HepG2 (cell line): ENCODE measurements around the gene FGD4. TPM values are rescaled to one million over a fixed set of nuclear protein-coding genes. Genes with fewer than 3 reads are reported as not detected.

ENCODE experiments used
- ARID5B ChIP-seq: IDR thresholded peaks from 2 replicates; pipeline ENCODE4 v1.4.0; 2020; ENCODE audit warnings: mild to moderate bottlenecking, missing genetic modification reagents
- CCDC6 ChIP-seq: sonication (generic); formaldehyde crosslinking; IDR thresholded peaks from 2 replicates; pipeline ENCODE4 v1.8.1; 2022; ENCODE audit warnings: mild to moderate bottlenecking, missing genetic modification reagents, moderate library complexity
- ELK4 ChIP-seq: sonication (generic); formaldehyde crosslinking; IDR thresholded peaks from 2 replicates; pipeline ENCODE4 v1.9.0; 2021; ENCODE audit warnings: missing genetic modification reagents, borderline replicate concordance
- EP300 ChIP-seq, 3 experiments: sonication (generic) in 1 of 3; formaldehyde crosslinking in 1 of 3; IDR thresholded peaks; 2 replicates each; pipeline versions ENCODE4 v1.5.1 to v1.6.1; 2011 to 2020; ENCODE audit warnings: low read depth in 2 of 3, low read length in 2 of 3, borderline replicate concordance in 1 of 3, improper control_type of control experiment in 1 of 3, mild to moderate bottlenecking in 1 of 3, missing genetic modification reagents in 1 of 3, moderate library complexity in 1 of 3
- FOXA3 ChIP-seq: IDR thresholded peaks from 2 replicates; pipeline ENCODE4 v1.6.1; 2016; ENCODE audit warnings: missing genetic modification reagents, missing compliant biosample characterization
- JUN ChIP-seq: sonication (generic); formaldehyde crosslinking; IDR thresholded peaks from 2 replicates; pipeline ENCODE4 v1.4.0; 2020; ENCODE audit warnings: mild to moderate bottlenecking, missing genetic modification reagents
- KAT2B ChIP-seq: fragments of 150-350 bp; IDR thresholded peaks from 2 replicates; pipeline ENCODE4 v1.6.1; 2014; ENCODE audit warnings: low read depth, low read length, borderline replicate concordance
- KMT2A ChIP-seq: sonication (generic); formaldehyde crosslinking; IDR thresholded peaks from 2 replicates; pipeline ENCODE4 v1.4.0; 2020; ENCODE audit warnings: missing genetic modification reagents
- PCBP2 ChIP-seq: fragments of 200-400 bp; formaldehyde crosslinking; optimal IDR thresholded peaks from 2 replicates; pipeline ENCODE3; 2018; ENCODE audit warnings: low read length, low read depth; ENCODE audit not compliant: poor library complexity, severe bottlenecking
- PRMT3 ChIP-seq: sonication (generic); formaldehyde crosslinking; IDR thresholded peaks from 2 replicates; pipeline ENCODE4 v1.8.1; 2022; ENCODE audit warnings: low read depth, mild to moderate bottlenecking, moderate library complexity, missing genetic modification reagents, borderline replicate concordance
- THAP11 ChIP-seq: IDR thresholded peaks from 2 replicates; pipeline ENCODE4 v1.6.1; 2016; ENCODE audit warnings: missing biosample characterization, missing genetic modification reagents
- ZFP62 ChIP-seq: sonication (generic); formaldehyde crosslinking; IDR thresholded peaks from 2 replicates; pipeline ENCODE4 v1.4.0; 2020; ENCODE audit warnings: missing genetic modification reagents
- ZFP91 ChIP-seq: sonication (generic); formaldehyde crosslinking; IDR thresholded peaks from 2 replicates; pipeline ENCODE4 v1.9.0; 2022; ENCODE audit warnings: missing genetic modification reagents, mild to moderate bottlenecking, borderline replicate concordance
- ZNF230 ChIP-seq: sonication (generic); formaldehyde crosslinking; IDR thresholded peaks from 2 replicates; pipeline ENCODE4 v1.4.0; 2020; ENCODE audit warnings: mild to moderate bottlenecking, missing genetic modification reagents
- ZNF232 ChIP-seq: sonication (generic); formaldehyde crosslinking; IDR thresholded peaks from 2 replicates; pipeline ENCODE4 v1.4.0; 2020; ENCODE audit warnings: missing genetic modification reagents, borderline replicate concordance
- ZNF256 ChIP-seq: sonication (generic); formaldehyde crosslinking; conservative IDR thresholded peaks from 2 replicates; pipeline ENCODE4 v1.4.0; 2020; ENCODE audit warnings: missing genetic modification reagents
- ZNF414 ChIP-seq: sonication (generic); formaldehyde crosslinking; IDR thresholded peaks from 2 replicates; pipeline ENCODE4 v1.5.0; 2020; ENCODE audit warnings: missing genetic modification reagents
- ZNF432 ChIP-seq: sonication (generic); formaldehyde crosslinking; IDR thresholded peaks from 2 replicates; pipeline ENCODE4 v1.5.0; 2020; ENCODE audit warnings: missing genetic modification reagents, mild to moderate bottlenecking, borderline replicate concordance
- ZZZ3 ChIP-seq: sonication (generic); formaldehyde crosslinking; IDR thresholded peaks from 2 replicates; pipeline ENCODE4 v1.4.0; 2020; ENCODE audit warnings: missing genetic modification reagents, mild to moderate bottlenecking, borderline replicate concordance
- polyA plus RNA-seq, 8 experiments: library from polyadenylated mRNA; depleted of rRNA in 3 of 8; stranded (reverse) in 7 of 8; unstranded in 1 of 8; fragments of >200 nt; fragmentation: Illumina TruSeq in 4 of 8; extraction: Trizol in 4 of 8; gene quantifications; 2 replicates each; pipeline versions ENCODE4 v1.2.1 to v1.2.3, GENCODE V29; 2011 to 2016; ENCODE audit warnings: low read depth in 4 of 8, missing spikeins in 1 of 8, mixed read lengths in 1 of 8; ENCODE audit not compliant: insufficient read depth in 1 of 8
- total RNA-seq, 5 experiments: library from RNA; depleted of rRNA; stranded (reverse); fragments of >200 nt; fragmentation: Illumina TruSeq; extraction: Trizol; gene quantifications; 2 replicates each; pipeline ENCODE4 v1.2.3, GENCODE V29; 2016; ENCODE audit warnings: low read depth in 1 of 5

Gene FGD4
- total and polyA plus RNA-seq, 2 of the 13 experiments (the other 11 are each of a cell fraction or from before 2014, with no cell fraction given): 4.6 to 6.6 TPM

- TF ChIP-seq KMT2A (CRISPR knock-in tag): peak; percentile 61
- TF ChIP-seq ELK4 (CRISPR knock-in tag): 0 out of 2 replicates have a peak, but pooled peaks have one; percentile 8
- no peak for TF ChIP-seq PRMT3 (CRISPR knock-in tag)
- TF ChIP-seq KAT2B: no peak
- peak; percentile 66; the same call in 1 of the 2 replicates for TF ChIP-seq CCDC6 (CRISPR knock-in tag)
- TF ChIP-seq ARID5B (CRISPR knock-in tag): peak; percentile 53; the same call in 1 of the 2 replicates
- peak; percentile 92 for TF ChIP-seq ZFP91 (CRISPR knock-in tag)
- peak; percentile 64; the same call in 1 of the 2 replicates for TF ChIP-seq ZZZ3 (CRISPR knock-in tag)
- no peak for TF ChIP-seq ZNF232
- 0 out of 2 replicates have a peak, but pooled peaks have one; percentile 51 for TF ChIP-seq ZNF256 (CRISPR knock-in tag)
- peak; percentile 75; the same call in 1 of the 2 replicates for TF ChIP-seq ZNF230 (CRISPR knock-in tag)
- TF ChIP-seq THAP11 (CRISPR knock-in tag): peak; percentile 99
- TF ChIP-seq PCBP2: no peak
- TF ChIP-seq ZNF432: no peak
- TF ChIP-seq ZNF414 (CRISPR knock-in tag): peak; percentile 91
- TF ChIP-seq ZFP62 (CRISPR knock-in tag): no peak
- peak in 1 of 2 experiments; percentile 13; a peak in 1 of 4 replicates for TF ChIP-seq EP300 (IDR thresholded peaks at IDR 0.05; ENCODE audit: low read depth in 2 of 2, low read length in 2 of 2)
- 0 out of 2 replicates have a peak, but pooled peaks have one; percentile 7 for TF ChIP-seq EP300 (CRISPR knock-in tag; IDR thresholded peaks at IDR 0.05; ENCODE audit: borderline replicate concordance)
- 0 out of 2 replicates have a peak, but pooled peaks have one; percentile 57 for TF ChIP-seq JUN (CRISPR knock-in tag)
- TF ChIP-seq FOXA3 (CRISPR knock-in tag): peak; percentile 49; the same call in 1 of the 2 replicates
Measured at GRCh38 chr12:32679091-32679919, 279.9 kb downstream of the FGD4 start, which contains the start of gene DNM1L (continued).
